Measurements from ENCODE around the gene PDCD4.

PDCD4 gene

GRCh38 chr10:110871298-110872084 lies at the start of gene PDCD4:
Gene PDCD4, plus strand, starts transcription at chr10:110871928. Its CDS starts 4,100 bp downstream, at chr10:110876028.
- DNase-seq: peak; percentile 91

DNA sequence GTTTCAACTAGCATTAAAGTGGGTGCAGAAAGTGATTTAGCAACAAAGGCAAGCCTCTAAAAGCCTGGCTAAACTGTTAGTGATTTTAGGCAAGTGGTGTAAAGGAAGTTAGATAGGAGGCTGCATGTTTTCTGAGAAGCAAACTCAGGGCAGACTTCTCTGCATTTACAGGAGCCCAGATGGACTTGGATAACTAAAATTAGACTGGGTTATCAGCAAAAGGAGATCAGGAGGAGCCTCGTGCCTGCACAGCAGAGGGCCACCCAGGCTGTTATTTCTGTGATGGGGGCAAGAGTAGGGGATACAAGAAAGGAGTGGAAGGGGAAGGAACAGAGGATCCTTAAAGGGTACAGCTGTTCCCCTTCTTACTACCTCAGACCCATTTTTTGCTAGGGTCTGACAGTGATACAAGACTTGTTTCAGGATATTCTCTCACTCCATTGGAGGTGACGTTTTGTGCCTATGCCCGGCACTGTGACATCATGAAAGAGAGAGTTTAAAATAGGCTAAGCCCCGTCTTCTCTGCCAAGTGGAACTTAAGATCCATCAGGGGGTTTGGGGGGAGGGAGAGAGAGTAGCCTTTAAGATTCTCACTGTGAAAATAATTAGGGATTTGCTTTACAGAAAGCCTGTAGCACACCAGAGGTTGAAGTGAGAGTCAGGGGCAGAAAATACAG lies 49.6 kb upstream of the PDCD4 start:
- DNase-seq: no peak

- DNase-seq: no peak
Measured at GRCh38 chr10:110822712-110823311, 48.9 kb upstream of the PDCD4 start.

DNA sequence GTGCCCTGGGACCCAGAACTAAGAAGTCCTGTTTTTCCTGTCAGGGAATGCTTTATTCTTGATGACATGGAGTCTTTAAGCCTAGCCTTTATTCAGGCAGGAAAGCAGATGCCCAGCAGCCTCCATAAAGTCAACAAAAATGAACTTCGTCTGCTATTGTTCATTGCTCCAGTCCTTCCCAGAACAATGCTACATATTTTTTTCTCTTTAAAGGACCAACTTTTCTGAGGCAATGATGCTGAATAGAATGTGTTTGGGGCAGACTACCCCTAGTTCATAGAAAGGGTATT lies 47.6 kb upstream of the PDCD4 start:
- DNase-seq: no peak

DNA sequence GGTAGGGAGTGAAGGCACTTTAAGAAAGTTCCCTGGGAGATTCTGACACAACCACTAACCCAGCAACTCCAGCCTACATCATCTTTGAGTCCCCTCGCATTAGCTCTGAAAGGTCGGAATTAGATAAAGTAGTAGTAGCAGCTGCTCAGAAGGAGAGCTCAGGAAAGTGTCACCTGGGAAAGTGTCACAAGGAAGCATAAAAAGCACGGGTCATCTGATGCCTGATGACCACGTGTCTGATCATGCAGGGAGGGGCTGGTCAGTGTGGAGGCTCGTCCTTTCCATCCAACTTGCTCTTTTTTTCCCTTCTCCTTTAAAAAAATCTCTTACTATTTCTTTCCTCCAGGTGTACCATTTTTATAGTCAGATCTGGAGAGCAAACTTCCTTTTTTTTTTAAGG lies 47.1 kb upstream of the PDCD4 start:
- no peak for DNase-seq

GRCh38 chr10:110825508-110825907 lies 46.2 kb upstream of the PDCD4 start:
- DNase-seq: no peak

DNA sequence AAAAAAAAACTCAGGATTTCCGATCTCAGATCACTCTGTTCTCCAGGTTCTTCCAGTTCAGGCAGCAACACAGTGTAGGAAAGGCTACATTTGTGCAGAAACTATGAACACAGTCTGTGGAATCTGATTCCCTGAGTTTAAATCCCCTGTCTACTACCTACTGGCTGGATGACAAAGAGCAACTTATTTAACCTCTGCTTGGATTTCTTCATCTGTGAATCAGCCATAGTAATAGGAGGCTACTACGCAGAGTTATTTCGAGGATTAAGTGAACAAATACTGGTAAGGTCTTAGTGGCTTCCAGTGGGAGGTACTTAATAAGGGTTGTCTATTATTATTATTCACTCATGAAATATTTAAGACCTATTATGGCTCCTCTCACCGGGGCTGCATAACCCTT lies 44.3 kb upstream of the PDCD4 start:
- DNase-seq: no peak

GRCh38 chr10:110827875-110828274 lies 43.9 kb upstream of the PDCD4 start:
- no peak for DNase-seq

GRCh38 chr10:110828525-110828924 lies 43.2 kb upstream of the PDCD4 start:
- no peak for DNase-seq

DNA sequence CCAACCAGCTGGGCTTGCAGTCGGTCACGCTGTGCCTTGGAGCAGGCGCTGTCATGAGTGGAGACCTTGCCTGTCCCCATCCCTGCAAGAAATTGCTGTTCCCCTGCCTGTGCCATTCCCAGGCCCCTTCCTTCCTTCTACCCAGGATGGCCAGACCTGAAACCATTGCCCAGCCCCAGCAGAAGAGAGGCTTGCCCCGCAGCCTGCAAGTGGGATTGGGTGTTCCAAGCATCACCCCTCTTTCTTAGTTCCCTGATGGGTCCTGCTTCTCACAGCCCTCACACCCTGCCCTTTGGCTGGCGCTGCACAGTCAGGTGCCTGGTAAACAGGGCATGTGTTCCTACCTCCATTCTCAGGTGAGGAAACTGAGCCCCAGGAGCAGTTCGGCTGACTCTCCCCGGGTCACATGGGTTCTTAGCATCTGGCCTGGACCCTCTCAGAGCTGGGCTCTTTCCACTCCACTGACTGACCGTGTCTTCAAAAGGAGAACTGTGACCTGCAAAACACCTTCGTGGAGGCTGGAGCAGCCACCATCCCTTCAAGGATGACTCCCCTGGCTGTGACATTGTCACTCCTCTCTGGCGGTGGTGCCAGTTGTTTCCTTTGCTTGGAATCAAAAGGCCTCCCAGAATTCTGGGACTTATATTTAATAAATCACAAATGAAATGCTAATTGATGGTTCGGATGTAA lies 41.9 kb upstream of the PDCD4 start:
- DNase-seq: no peak

DNA sequence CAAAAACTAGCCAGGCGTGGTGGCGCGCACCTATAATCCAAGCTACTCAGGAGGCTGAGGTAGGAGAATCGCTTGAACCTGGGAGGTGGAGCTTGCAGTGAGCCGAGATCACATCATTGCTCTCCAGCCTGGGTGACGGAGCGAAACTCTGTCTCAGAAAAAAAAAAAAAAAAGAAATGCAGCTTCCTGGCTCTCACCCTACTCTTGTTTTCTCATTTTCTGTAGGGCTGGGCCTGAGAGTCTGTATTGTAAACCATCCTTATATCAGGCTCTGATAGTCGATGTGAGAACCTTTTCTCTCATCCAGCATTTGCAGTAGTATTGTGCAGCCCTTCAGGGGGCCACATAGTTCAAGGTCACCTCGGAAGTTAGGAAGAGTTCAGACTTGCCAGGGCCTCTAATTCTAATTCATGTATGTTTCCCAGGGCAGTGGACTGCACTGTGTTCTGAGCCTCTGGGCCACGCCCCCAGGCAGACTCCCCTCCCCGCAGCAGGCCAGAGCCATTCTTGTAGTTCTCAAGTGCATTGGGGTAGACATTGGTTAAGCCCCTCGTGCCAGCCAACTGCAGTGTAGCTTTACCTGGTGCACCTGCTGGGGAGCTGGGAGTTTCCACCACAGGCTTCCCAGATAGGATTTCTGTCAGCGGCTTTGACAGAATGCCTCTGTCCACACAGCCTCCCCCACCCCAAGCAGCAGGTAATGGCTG lies 38.3 kb upstream of the PDCD4 start:
- no peak for DNase-seq

DNA sequence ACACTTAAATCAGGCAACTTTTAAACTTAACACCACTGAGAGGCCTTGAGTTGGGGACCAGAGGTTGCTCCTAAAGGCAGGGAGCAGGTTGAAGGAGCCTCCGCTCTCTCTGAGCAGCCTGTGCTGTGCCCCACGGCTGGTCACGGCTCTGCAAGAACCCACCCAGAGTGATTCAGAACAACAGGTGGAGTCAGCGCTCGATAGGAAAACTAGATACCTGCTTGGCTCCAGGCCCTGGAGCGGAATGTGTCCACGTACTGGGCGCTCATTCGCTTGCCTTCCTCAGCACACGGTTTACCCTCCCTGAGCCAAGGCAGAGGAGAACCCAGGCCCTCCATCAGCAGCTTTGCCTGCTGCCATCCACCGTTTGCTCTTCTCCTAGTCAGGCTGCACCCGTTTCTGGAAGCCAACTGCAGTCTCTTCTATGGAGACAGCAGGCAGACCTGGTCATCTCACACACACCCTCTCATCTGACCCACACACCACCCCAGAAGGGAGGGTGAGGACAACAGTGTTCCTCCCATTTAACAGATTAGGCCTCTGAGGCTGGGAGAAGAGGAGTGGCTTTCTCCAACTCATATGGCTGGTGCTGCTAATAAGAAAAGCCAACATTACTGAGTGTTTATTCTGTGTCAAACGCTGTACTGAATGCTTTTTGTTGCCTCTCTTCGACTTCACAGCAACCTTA lies 37.6 kb upstream of the PDCD4 start:
- DNase-seq: no peak

- no peak for DNase-seq
Measured at GRCh38 chr10:110834629-110835301, 37.0 kb upstream of the PDCD4 start.

- no peak for DNase-seq
Measured at GRCh38 chr10:110835841-110836240, 35.9 kb upstream of the PDCD4 start.

GRCh38 chr10:110836706-110837105 lies 35.0 kb upstream of the PDCD4 start:
- no peak for DNase-seq

DNA sequence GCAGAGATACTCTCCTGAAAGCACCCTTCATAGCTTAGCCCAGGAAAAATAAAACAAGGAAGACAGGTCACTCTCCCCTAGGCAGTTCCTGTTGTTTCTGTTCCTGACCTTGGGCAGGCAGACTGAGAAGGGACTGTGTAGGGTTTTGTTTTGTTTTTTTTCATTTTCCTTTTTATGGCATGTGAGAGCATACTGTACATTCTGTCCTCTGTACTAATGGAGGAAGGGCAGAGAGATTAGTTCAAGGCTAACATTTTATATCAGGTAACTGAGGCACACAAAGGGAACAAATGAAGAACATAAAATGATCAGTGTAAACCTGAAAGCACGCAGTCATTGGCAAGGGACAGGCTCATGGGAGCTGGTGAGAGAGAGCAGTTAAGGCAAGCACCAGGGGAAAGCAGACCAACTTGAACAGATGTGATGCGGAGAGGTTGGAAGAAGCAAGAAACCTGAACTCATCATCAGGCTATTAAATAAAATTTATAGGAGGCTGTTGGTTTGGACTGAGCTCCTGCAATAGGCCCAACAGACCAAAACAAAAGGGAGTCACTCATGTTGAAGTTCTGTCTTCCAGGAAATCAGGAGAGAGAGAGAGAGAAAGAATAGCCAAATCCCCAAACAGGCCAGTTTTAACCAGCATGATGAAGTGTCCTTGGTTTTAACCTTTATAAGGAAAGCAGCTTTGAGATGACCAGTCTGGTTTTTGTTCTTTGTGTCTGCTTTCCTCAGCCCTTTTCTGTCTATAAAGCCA lies 34.1 kb upstream of the PDCD4 start:
- DNase-seq: no peak

GRCh38 chr10:110840225-110840922 lies 31.4 kb upstream of the PDCD4 start:
- no peak for DNase-seq

DNA sequence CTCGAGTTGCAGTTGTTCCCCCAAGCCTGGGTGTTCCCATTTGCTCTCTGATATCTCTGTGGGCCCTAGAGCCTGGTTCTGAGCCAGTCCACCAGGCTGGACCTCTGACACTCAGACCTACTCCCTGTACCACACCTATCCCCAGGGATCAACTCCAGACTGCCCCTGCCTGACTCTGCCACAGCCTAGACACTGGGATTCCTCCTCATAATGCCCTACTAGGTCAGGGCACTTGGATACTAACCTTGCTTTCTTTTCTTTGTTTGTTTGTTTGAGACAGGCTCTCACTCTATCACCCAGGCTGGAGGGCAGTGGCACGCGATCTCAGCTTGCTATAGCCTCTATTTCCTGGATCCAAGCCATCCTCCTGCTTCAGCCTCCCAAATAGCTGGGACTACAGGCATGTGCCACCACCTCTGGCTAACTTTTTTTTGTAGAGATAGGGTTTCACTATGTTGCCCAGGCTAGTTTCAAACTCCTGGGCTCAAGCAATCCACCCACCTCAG lies 30.8 kb upstream of the PDCD4 start:
- no peak for DNase-seq

GRCh38 chr10:110841767-110842267 lies 29.9 kb upstream of the PDCD4 start:
- DNase-seq: peak; percentile 88

GRCh38 chr10:110842326-110842904 lies 29.3 kb upstream of the PDCD4 start:
- DNase-seq: peak; percentile 58

Measured in RPMI8226 (cell line).